ENCODE data around the gene CFAP77.

The CFAP77 gene

DNA sequence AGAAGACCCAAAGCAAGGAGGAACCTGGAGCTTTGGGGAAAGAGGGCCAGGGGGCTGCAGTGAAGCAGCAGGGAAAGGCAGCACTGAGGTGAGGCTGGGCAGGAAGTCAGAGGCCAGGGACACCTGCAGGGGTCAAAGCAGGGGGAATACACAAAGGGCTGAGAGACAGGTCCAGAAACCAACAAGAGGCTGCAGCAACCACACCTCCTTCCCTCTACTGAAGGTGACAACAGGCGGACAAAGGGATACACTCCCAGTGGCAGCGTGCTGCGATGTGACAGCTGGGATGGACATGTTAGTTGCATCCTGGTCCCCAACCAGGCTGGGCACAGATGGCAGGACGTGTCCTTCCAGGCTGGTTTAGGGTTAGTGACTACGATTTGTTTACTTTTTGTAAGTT, 12.6 kb downstream of the CFAP77 start:
- TF ChIP-seq CTCF (IDR thresholded peaks at IDR 0.05; ENCODE audit: borderline replicate concordance, insufficient read depth, low read depth, low read length) = no peak
- H3K4me3 ChIP-seq (ENCODE audit: low read depth, low read length) = no peak overlapping the region

GRCh38 chr9:132423503-132423902, 13.5 kb downstream of the CFAP77 start:
- no peak for TF ChIP-seq CTCF (IDR thresholded peaks at IDR 0.05; ENCODE audit: borderline replicate concordance, insufficient read depth, low read depth, low read length)
- H3K4me3 ChIP-seq (ENCODE audit: low read depth, low read length) = no peak overlapping the region

DNA sequence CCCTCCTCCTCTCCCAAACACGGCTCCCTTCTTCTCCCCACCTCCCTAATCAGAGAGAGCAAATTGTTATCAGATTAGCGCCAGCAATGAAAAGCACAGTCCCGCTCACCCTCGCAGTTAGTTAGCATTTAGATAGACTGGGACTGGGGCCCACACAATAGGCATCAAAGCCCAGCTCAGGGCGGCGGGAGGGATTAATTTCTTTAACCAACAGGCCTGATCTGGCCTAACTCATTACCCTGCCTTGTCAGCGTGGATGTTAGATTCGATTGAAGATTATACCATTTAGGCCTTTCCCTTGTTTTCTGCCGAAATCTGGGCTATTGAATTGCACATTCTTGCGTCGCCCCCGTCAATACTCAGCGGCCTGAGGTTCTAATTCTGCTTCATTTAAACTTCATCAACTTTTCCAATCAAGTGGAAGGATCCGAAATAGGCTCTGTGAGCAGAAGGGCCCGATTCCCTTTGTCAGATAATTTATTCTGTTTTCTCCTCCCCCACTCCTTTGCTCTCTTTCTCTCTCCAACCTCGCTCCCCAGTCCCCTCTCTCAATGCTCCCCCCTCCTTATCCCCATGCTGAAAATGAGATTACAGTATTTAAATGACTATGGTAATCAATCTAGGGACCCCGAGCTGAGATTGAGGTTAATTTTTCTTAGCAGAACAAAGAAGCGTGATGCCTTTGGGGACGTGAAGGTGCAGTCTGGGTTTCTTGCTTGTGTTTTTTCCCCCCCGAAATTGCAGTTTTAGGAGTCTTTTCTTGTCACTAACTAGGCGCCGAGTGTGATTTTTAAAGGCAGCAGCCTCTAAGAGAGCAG, 15.1 kb downstream of the CFAP77 start:
- no peak overlapping the region for H3K4me3 ChIP-seq (ENCODE audit: low read depth, low read length)
- no peak for TF ChIP-seq CTCF (IDR thresholded peaks at IDR 0.05; ENCODE audit: borderline replicate concordance, insufficient read depth, low read depth, low read length)

GRCh38 chr9:132425675-132426062, 15.7 kb downstream of the CFAP77 start:
- no peak overlapping the region for H3K4me3 ChIP-seq (ENCODE audit: low read depth, low read length)
- TF ChIP-seq CTCF (IDR thresholded peaks at IDR 0.05; ENCODE audit: borderline replicate concordance, insufficient read depth, low read depth, low read length) = no peak

GRCh38 chr9:132426639-132427414, 16.8 kb downstream of the CFAP77 start:
- no peak for TF ChIP-seq CTCF (IDR thresholded peaks at IDR 0.05; ENCODE audit: borderline replicate concordance, insufficient read depth, low read depth, low read length)
- H3K4me3 ChIP-seq (ENCODE audit: low read depth, low read length) = no peak overlapping the region

- H3K4me3 ChIP-seq (ENCODE audit: low read depth, low read length) = no peak overlapping the region
- no peak for TF ChIP-seq CTCF (IDR thresholded peaks at IDR 0.05; ENCODE audit: borderline replicate concordance, insufficient read depth, low read depth, low read length)
These were observed 21.0 kb downstream of the CFAP77 start for GRCh38 chr9:132430998-132431397.

All from GM12875 (cell line).